GM21390 (cell line): ENCODE measurements around the gene SEC24D.

ENCODE experiments used
- ATAC-seq: cut with Tn5 transposase; IDR thresholded peaks from one replicate; pipeline ENCODE4 v1.9.1; 2021; ENCODE audit not compliant: unreplicated experiment

The SEC24D gene

GRCh38 chr4:118755438-118756226 lies 80.3 kb downstream of the SEC24D start:
- no peak for ATAC-seq

- no peak for ATAC-seq
Observed at GRCh38 chr4:118754890-118755289, 81.0 kb downstream of the SEC24D start.

- ATAC-seq: no peak
Observed at GRCh38 chr4:118753685-118754084, 82.2 kb downstream of the SEC24D start.

GRCh38 chr4:118753096-118753495 lies 82.8 kb downstream of the SEC24D start:
- no peak for ATAC-seq

GRCh38 chr4:118752551-118752950 lies 83.4 kb downstream of the SEC24D start:
- ATAC-seq: no peak

GRCh38 chr4:118751629-118752323 lies 84.2 kb downstream of the SEC24D start:
- ATAC-seq: no peak

GRCh38 chr4:118749347-118749988 lies 86.5 kb downstream of the SEC24D start:
- ATAC-seq: no peak

- ATAC-seq: no peak
Observed at GRCh38 chr4:118746251-118746919, 89.5 kb downstream of the SEC24D start.

- no peak for ATAC-seq
Observed at GRCh38 chr4:118745357-118745756, 90.6 kb downstream of the SEC24D start.

- ATAC-seq: no peak
Observed at GRCh38 chr4:118743867-118744266, 92.1 kb downstream of the SEC24D start.

- no peak for ATAC-seq
Observed at GRCh38 chr4:118742050-118742449, 93.9 kb downstream of the SEC24D start.

GRCh38 chr4:118741301-118741855 lies 94.5 kb downstream of the SEC24D start:
- no peak for ATAC-seq

- ATAC-seq: no peak
Observed at GRCh38 chr4:118740869-118741268, 95.1 kb downstream of the SEC24D start.

GRCh38 chr4:118739022-118739713 lies 96.8 kb downstream of the SEC24D start:
- no peak for ATAC-seq

- ATAC-seq: no peak
Observed at GRCh38 chr4:118738090-118738489, 97.8 kb downstream of the SEC24D start.

- ATAC-seq: no peak
Observed at GRCh38 chr4:118736900-118737299, 99.0 kb downstream of the SEC24D start.

GRCh38 chr4:118734491-118735205 lies 101.3 kb downstream of the SEC24D start:
- no peak for ATAC-seq

- ATAC-seq: no peak
Observed at GRCh38 chr4:118732591-118733330, 103.2 kb downstream of the SEC24D start.

- no peak for ATAC-seq
Observed at GRCh38 chr4:118730683-118731082, 105.2 kb downstream of the SEC24D start.
